RWPE2 (cell line): ENCODE results near the gene FBXO33.

ENCODE experiments used
- ATAC-seq: fragments of 200-7000 bp; cut with Tn5 transposase; 3 replicates; pipeline ENCODE4 v1.9.1; 2021; ENCODE audit warnings: low read depth
- DNase-seq: peaks from one replicate; pipeline ENCODE4 v3.0.0-alpha.2; 2020; ENCODE audit warnings: low spot score
- H3K27ac ChIP-seq: fragments of 450-650 bp; 2 replicates; pipeline ENCODE4 v1.5.1; 2017; ENCODE audit warnings: mild to moderate bottlenecking; ENCODE audit not compliant: poor library complexity, severe bottlenecking
- H3K27me3 ChIP-seq: fragments of 250-450 bp; sonication (Bioruptor Pico); 2 replicates; pipeline ENCODE4 v1.5.1; 2021; ENCODE audit warnings: mild to moderate bottlenecking, moderate library complexity; ENCODE audit not compliant: insufficient read depth, poor library complexity, severe bottlenecking
- H3K36me3 ChIP-seq: fragments of 250-450 bp; sonication (Bioruptor Pico); 2 replicates; pipeline ENCODE4 v1.5.1; 2020; ENCODE audit warnings: low read depth, mild to moderate bottlenecking, moderate library complexity
- H3K4me1 ChIP-seq: fragments of 250-450 bp; sonication (Bioruptor Pico); 2 replicates; pipeline ENCODE4 v1.5.1; 2021; ENCODE audit warnings: mild to moderate bottlenecking, moderate library complexity; ENCODE audit not compliant: insufficient read depth, poor library complexity, severe bottlenecking
- H3K4me3 ChIP-seq: fragments of 250-450 bp; sonication (Bioruptor Pico); 2 replicates; pipeline ENCODE4 v1.5.1; 2021; ENCODE audit warnings: mild to moderate bottlenecking, moderate library complexity; ENCODE audit not compliant: severe bottlenecking
- H3K9me3 ChIP-seq: fragments of 250-450 bp; sonication (Bioruptor Pico); 2 replicates; pipeline ENCODE4 v1.5.1; 2021; ENCODE audit warnings: mild to moderate bottlenecking, moderate library complexity; ENCODE audit not compliant: severe bottlenecking
- TF ChIP-seq, protein P1 (sequence below): fragments of 450-650 bp; IDR thresholded peaks from one replicate; pipeline ENCODE4 v1.5.1; 2017; ENCODE audit warnings: mild to moderate bottlenecking, moderate library complexity; ENCODE audit not compliant: poor library complexity, severe bottlenecking

Gene FBXO33

DNA sequence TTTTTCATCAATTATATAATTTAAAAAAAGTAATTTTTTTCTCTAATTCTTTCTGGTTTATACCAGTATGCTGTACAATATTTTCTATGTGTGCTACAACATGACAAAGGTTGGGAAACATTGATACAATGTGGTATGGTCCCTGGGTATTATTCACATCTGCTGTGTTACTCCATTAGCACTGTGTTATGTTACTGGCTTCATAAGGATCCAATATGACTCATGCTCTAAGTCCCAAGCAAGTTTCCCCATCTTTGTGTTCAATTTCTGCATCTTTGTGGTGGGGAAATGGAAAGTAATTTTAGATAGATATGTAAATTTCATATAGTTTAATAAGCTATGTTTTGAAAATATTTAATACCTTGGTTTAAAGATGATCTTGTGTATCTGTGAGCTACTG lies 35.8 kb downstream of the FBXO33 start:
- ATAC-seq (peak; percentile 51; the same call in 2 of the 3 replicates), DNase-seq (no peak)
- Histone ChIP-seq H3K36me3 (peaks cover 29% of the 10 kb centered on the region), H3K9me3 (no peaks in the 10 kb centered on the region), H3K4me1 (no peaks in the 10 kb centered on the region), H3K27ac (no peak overlapping the region), H3K27me3 (no peaks in the 10 kb centered on the region), H3K4me3 (no peak overlapping the region)
- TF ChIP-seq, protein P1, sequence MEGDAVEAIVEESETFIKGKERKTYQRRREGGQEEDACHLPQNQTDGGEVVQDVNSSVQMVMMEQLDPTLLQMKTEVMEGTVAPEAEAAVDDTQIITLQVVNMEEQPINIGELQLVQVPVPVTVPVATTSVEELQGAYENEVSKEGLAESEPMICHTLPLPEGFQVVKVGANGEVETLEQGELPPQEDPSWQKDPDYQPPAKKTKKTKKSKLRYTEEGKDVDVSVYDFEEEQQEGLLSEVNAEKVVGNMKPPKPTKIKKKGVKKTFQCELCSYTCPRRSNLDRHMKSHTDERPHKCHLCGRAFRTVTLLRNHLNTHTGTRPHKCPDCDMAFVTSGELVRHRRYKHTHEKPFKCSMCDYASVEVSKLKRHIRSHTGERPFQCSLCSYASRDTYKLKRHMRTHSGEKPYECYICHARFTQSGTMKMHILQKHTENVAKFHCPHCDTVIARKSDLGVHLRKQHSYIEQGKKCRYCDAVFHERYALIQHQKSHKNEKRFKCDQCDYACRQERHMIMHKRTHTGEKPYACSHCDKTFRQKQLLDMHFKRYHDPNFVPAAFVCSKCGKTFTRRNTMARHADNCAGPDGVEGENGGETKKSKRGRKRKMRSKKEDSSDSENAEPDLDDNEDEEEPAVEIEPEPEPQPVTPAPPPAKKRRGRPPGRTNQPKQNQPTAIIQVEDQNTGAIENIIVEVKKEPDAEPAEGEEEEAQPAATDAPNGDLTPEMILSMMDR, result no peak

DNA sequence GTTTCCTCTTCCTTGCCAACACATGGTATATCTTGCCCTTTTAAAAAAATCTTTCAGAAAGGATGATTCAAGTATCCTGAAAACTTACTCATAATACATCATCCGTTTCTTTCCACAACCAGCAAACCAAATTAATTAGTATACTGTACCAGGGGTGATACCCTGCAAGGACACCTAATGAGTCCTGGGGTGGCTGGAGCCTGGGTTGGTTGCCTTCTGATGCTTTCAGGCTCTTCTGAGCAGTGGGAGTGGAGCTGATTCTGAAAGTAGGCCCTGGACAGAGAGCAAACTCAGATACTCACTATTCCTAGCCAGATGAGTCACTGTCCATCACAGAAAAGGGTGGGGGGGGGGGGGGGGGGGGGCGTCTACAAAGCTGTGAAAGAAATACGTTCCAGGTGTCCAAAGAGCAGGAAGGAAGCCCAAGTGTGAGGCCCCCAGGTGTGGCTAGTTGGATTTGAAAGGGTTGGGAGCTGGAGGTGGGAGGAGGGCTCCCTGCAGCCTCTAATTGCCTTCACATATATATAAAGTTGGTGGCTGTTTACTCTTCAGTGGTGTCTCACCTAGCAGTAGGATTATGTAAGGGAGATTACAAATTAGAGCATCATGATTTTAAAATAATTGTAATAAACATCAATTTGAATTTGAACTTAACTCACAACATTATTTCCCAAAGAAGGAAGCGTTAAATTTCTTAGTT lies 36.5 kb downstream of the FBXO33 start:
- Histone ChIP-seq H3K27ac (no peak overlapping the region), H3K9me3 (no peaks in the 10 kb centered on the region), H3K36me3 (peaks cover 29% of the 10 kb centered on the region), H3K4me1 (no peaks in the 10 kb centered on the region), H3K4me3 (no peak overlapping the region), H3K27me3 (no peaks in the 10 kb centered on the region)
- ATAC-seq (peak; percentile 70), DNase-seq (no peak)
- TF ChIP-seq, protein P1, result no peak

- DNase-seq, result no peak
- H3K36me3 ChIP-seq, result peaks cover 11% of the 10 kb centered on the region
Observed at GRCh38 chr14:39393289-39393688, 38.9 kb downstream of the FBXO33 start.

DNA sequence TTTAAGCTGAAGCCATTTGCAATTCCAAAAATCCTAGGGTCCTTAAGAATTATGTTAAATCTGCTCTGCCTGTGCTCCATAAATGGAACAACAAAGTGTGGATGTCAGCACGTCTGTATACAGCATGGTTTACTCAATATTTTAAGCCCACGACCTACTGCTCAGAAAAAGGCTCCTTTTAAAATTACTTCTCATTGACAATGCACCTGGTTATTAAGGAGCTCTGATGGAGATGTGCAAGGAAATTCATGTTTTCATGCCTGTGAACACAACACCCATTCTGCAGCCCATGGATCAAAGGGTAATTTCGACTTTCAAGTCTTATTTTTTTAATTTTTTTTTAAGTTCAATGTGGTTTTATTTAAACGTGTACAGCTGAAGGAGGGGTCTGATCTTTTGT lies 48.1 kb downstream of the FBXO33 start:
- no peaks in the 10 kb centered on the region for H3K36me3 ChIP-seq
- H3K4me3 ChIP-seq, result no peak overlapping the region
- H3K4me1 ChIP-seq, result no peaks in the 10 kb centered on the region
- H3K9me3 ChIP-seq, result no peaks in the 10 kb centered on the region
- no peaks in the 10 kb centered on the region for H3K27me3 ChIP-seq
- TF ChIP-seq, protein P1, result no peak
- ATAC-seq (no peak), DNase-seq (no peak)
- H3K27ac ChIP-seq, result no peak overlapping the region

More at GRCh38 chr14:39393289-39393688, 38.9 kb downstream of the FBXO33 start:
- TF ChIP-seq, protein P1, result no peak
- ATAC-seq, result peak; percentile 17; the same call in 2 of the 3 replicates
- Histone ChIP-seq H3K9me3 (no peaks in the 10 kb centered on the region), H3K27ac (no peak overlapping the region), H3K27me3 (no peaks in the 10 kb centered on the region), H3K4me1 (no peaks in the 10 kb centered on the region), H3K4me3 (no peak overlapping the region)

- no peak overlapping the region for H3K4me3 ChIP-seq
- no peaks in the 10 kb centered on the region for H3K36me3 ChIP-seq
- no peaks in the 10 kb centered on the region for H3K9me3 ChIP-seq
- DNase-seq (no peak), ATAC-seq (no peak)
- H3K27me3 ChIP-seq, result no peaks in the 10 kb centered on the region
- TF ChIP-seq, protein P1, result no peak
- no peaks in the 10 kb centered on the region for H3K4me1 ChIP-seq
- H3K27ac ChIP-seq, result no peak overlapping the region
Observed at GRCh38 chr14:39383741-39384140, 48.5 kb downstream of the FBXO33 start.
